ENCODE results near the gene PLAAT5.

GRCh38 chr11:63512816-63513215, 21.8 kb upstream of the PLAAT5 start:
- no peak for TF ChIP-seq ATF3 (IDR thresholded peaks at IDR 0.05; ENCODE audit: insufficient read depth, low read depth, low read length)
- no peak for TF ChIP-seq SIN3A (conservative IDR thresholded peaks at IDR 0.05 in 1 of 2, IDR thresholded peaks at IDR 0.05 in 1 of 2; ENCODE audit: low read depth in 1 of 2, low read length in 2 of 2)
